Bronchial epithelial cell (primary cell): ENCODE data around the gene DHX9. TPM values are rescaled to one million over a fixed set of nuclear protein-coding genes. Genes with fewer than 3 reads are reported as not detected.

Experiments
- DNase-seq: peaks from one replicate; pipeline ENCODE4 v3.0.0-alpha.2; 2010; ENCODE audit warnings: low read depth
- FAIRE-seq: peaks from 2 replicates; lab custom pipeline; 2011; peaks lifted over from hg19 to GRCh38; lab: Jason Lieb, UNC
- H3K27me3 ChIP-seq: 2 replicates; pipeline ENCODE4 v1.5.1; 2011; ENCODE audit warnings: low read length; ENCODE audit not compliant: control insufficient read depth, insufficient read depth
- H3K36me3 ChIP-seq: 2 replicates; pipeline ENCODE4 v1.5.1; 2011; ENCODE audit warnings: low read length; ENCODE audit not compliant: control insufficient read depth, insufficient read depth
- H3K4me3 ChIP-seq: 2 replicates; pipeline ENCODE4 v1.5.1; 2011; ENCODE audit warnings: mild to moderate bottlenecking, low read depth, low read length, control low read depth
- CTCF ChIP-seq: IDR thresholded peaks from 2 replicates; pipeline ENCODE4 v1.5.1; 2011; ENCODE audit warnings: mild to moderate bottlenecking, moderate library complexity, low read length, control low read depth, inconsistent platforms; ENCODE audit not compliant: insufficient read depth, severe bottlenecking
- total RNA-seq: library from RNA; depleted of rRNA; stranded (reverse); fragments of >200 nt; gene quantifications from 2 replicates; pipeline ENCODE4 v1.2.1, GENCODE V29; 2014

Gene DHX9
- total RNA-seq, 1 donor from 2014 or later = 96.9 TPM

- TF ChIP-seq CTCF = no peak
- H3K4me3 ChIP-seq = no peak overlapping the region
- DNase-seq (no peak), FAIRE-seq (no peak)
- H3K36me3 ChIP-seq = peaks cover 24% of the 10 kb centered on the region
- H3K27me3 ChIP-seq = no peaks in the 10 kb centered on the region
Measured at GRCh38 chr1:182855911-182856310, 16.8 kb downstream of the DHX9 start.

- Histone ChIP-seq H3K4me3 (no peak overlapping the region), H3K36me3 (peaks cover 26% of the 10 kb centered on the region), H3K27me3 (no peaks in the 10 kb centered on the region)
- FAIRE-seq (no peak), DNase-seq (no peak)
- no peak for TF ChIP-seq CTCF
Measured at GRCh38 chr1:182857212-182857611, 18.1 kb downstream of the DHX9 start.

GRCh38 chr1:182860658-182861057, 21.5 kb downstream of the DHX9 start:
- DNase-seq (no peak), FAIRE-seq (no peak)
- Histone ChIP-seq H3K4me3 (no peak overlapping the region), H3K27me3 (no peaks in the 10 kb centered on the region), H3K36me3 (peaks cover 20% of the 10 kb centered on the region)
- no peak for TF ChIP-seq CTCF

- Histone ChIP-seq H3K36me3 (peaks cover 18% of the 10 kb centered on the region), H3K27me3 (no peaks in the 10 kb centered on the region), H3K4me3 (no peak overlapping the region)
- FAIRE-seq = no peak
- no peak for TF ChIP-seq CTCF
- no peak for DNase-seq
Measured at GRCh38 chr1:182861994-182862393, 22.8 kb downstream of the DHX9 start.

GRCh38 chr1:182862827-182863226, 23.7 kb downstream of the DHX9 start:
- DNase-seq = no peak
- H3K36me3 ChIP-seq = peaks cover 16% of the 10 kb centered on the region
- FAIRE-seq = no peak
- H3K4me3 ChIP-seq = no peak overlapping the region
- TF ChIP-seq CTCF = no peak
- H3K27me3 ChIP-seq = no peaks in the 10 kb centered on the region

GRCh38 chr1:182863940-182864339, 24.8 kb downstream of the DHX9 start:
- FAIRE-seq (no peak), DNase-seq (no peak)
- TF ChIP-seq CTCF = no peak
- Histone ChIP-seq H3K27me3 (no peaks in the 10 kb centered on the region), H3K36me3 (peaks cover 15% of the 10 kb centered on the region), H3K4me3 (no peak overlapping the region)
